Measurements from ENCODE around the gene PLPP7. TPM values are rescaled to one million over a fixed set of nuclear protein-coding genes. Genes with fewer than 3 reads are reported as not detected.
"Not testable (repeated sequence)": the region's sequence is repeated elsewhere in the genome, so short reads cannot be mapped to it uniquely, and the experiment has no call there.

The PLPP7 gene
- 0.14 and 1.0 TPM in 2 replicates for total RNA-seq (2014; rRNA removed; shearing (Covaris generic))

DNA sequence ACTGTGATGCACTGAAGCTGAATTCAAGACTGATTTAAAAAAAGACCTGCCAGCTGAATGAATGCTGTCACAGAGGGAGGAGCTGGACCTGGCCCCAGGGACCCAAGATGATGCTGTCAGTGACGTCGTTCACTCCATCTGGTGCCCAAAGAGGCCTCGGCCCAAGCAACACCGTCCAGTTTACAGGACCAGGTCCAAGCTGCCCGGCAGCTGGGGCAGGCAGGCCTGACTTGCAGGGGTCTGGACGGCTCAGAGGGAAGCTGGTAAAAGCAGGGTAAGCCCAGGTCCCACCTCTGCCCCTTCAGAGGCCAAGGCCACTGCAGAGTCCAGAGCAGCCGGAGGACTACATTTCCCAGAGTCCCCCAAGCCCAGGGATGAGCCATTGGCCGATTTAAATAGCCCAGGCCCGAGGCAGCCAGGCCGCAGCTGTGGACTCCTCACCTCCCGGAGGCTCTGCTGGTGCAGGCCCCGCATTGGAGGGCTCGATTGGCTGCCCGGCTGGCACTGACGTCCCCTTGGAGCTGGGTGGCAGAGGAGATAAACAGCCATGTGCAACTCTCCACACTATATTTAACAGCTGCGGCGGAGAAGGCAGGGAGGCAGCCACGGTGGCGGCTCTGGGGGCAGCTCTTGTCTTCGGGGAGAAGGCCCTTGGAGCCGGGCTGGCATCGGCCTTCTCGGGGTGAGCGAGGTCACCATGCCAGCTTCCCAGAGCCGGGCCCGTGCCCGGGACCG, at the start of gene PLPP7:
PLPP7 (plus strand) TSS at position 423 of the 735 bp plus-strand sequence; CDS start at position 698, 275 bp downstream.
- DNase-seq (ENCODE audit: low spot score): no peak

DNA sequence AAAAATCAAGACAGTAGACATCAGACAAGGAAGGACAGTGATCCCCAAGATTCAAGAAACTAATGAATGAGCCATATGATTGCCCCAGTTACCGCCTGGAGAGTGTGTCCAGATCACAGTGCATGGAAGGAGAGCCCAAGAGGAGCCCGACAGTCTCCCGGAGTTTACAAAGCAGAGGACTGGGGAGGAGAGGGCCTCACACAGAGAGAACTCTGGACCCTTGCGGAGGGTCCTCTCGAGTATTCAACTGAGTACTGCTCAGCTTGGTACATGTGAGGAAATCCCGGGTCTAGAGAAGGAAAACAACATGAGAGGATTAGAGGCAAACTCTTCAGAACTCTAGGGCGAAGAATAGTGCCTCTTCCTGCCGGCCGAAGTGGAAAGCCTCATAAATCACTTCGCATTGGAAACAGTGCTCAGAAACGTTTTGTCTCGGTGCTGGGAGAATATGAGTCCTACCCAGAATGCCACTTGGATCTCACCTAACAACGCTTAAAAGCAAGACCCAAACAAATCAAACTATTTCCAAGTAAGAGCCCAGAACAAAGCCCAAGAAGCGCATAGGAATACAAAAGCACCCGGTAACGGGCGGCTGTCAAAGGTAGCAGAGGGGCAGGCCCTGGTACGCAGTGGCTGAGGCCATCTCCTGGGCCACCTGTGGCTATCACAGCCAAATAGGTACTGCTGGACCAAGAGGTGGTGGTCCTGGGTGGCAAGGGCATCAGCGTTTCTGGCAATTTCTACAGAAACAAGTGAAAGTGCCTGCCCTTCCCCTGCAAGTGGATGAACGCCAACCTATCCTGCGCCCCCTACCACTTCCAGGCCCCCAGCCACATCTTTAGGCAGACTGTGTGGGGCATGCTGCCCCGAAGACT, 49.2 kb upstream of the PLPP7 start:
- no peak for DNase-seq (ENCODE audit: low spot score)

DNA sequence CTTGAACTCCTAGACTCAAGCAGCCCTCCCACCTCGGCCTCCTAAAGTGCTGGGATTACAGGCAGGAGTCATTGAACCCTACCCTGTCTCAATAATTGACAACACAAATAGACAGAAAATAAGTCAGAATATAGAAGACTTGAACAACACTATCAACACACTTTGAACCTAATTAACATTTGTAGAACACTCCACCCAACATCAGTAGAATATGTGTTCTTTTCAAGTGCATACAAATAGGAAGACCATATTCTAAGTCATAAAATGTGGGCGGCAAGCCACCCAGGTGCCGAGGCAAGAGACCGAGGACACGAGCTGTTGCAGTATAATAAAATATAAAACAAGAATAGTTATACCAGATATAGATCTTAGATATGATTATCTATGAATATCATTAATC, 45.2 kb upstream of the PLPP7 start:
- DNase-seq (ENCODE audit: low spot score): not testable (repeated sequence)

DNA sequence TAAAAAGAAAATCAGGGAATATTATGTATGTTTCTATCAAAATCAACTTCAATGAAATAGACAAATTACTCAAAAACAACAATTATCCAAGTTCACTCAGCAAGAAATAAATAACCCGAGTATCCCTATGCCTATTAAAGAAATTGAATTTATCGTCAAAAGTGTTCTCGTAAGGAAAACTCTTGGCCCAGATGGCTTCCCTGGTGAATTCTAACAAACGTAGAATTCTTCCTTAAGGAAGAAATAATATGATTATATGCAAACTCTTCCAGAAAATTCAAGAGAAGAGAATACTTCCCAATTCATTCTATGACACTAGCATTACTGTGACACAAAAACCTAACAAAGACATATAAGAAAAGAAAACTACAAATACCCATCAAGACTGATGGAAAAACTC, 42.9 kb upstream of the PLPP7 start:
- DNase-seq (ENCODE audit: low spot score): no peak

DNA sequence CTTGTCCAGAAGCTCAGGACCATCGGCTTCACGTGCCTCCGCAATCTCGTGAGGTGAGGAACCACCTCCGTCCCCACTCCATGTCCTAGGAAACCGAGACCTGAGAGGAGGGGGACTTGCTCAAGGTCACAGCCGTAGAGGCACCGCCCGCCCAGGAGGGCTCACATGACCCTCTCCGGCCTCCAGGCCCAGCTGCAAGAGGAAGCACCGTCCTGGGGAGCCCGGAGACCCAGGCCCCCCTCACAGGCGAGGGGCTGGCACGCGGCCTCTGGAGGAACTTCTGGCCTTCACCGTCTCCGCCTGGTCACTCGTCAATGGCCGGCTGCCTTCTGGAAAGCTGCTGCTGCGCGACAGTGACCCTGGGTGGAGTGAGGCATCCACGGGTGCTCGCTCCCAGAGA, 37.4 kb upstream of the PLPP7 start:
- no peak for DNase-seq (ENCODE audit: low spot score)

DNA sequence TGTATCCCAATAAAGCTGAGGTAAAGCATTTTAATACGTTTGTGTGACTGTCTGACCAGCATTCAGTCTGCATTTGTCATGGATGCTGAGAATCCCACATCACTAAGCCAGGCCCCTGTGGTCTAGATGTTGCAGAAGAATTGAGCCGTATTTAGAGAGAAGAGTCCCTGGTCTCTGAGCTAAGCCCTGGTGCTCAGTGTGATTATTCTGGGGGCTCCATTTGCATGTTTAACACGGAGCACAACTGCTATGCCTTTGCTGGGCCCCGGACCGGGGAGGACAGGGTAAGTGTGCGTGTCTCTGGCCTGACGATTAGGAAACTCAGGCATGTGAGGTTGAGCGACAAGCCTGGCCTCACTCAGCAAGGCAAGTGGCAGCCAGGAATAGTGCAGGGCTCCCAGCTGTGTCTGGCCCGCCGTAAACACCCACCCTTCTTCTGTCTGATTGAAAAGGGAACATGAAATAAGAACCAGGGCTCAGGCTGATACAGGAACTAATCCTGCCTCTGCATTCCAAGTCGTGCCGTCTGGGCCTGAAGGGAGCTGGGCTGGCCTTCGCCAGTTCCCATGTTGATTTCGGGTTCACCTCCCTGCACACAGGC, 35.5 kb upstream of the PLPP7 start:
- no peak for DNase-seq (ENCODE audit: low spot score)

DNA sequence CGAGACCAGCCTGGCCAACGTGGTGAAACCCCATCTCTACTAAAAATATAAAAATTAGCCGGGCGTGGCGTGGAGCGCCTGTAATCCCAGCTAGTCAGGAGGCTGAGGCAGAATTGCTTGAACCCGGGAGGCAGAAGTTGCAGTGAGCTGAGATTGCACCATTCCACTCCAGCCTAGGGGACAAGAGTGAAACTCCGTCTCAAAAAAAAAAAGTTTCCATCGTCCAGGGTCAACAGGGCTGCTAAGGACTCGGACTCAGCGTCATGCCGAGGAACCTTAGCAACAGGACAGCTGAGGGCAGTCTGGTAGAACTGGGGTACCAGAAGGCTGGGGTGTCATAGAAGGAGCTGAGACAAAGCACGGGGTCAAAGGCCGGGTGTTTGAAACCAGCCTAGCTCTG, 34.9 kb upstream of the PLPP7 start:
- DNase-seq (ENCODE audit: low spot score): no peak

DNA sequence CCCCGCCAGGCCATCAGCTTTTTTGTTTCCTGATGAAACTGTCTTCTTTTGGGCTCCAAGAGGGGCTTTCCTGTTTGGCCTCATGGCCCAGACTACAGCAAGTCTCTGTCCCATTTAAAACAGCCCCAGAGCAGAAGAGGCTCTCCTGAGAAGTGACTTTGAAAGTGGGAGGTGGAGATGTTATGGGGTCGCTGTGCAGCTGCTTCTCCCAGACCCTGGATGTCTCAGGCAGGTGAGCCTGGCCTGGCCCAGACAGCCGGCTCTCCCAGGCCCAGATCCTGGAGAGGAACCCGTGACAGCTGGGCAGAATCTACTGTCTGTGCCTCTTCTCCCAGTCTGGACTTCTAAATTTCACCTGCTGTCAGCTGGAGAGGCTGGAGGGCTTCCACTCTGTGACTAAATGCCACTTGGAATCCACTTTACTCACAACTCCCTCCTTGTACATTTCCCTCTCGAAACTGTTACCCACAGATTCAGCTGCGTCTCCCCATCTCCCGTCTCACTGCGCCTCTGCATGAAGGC, 33.8 kb upstream of the PLPP7 start:
- no peak for DNase-seq (ENCODE audit: low spot score)

DNA sequence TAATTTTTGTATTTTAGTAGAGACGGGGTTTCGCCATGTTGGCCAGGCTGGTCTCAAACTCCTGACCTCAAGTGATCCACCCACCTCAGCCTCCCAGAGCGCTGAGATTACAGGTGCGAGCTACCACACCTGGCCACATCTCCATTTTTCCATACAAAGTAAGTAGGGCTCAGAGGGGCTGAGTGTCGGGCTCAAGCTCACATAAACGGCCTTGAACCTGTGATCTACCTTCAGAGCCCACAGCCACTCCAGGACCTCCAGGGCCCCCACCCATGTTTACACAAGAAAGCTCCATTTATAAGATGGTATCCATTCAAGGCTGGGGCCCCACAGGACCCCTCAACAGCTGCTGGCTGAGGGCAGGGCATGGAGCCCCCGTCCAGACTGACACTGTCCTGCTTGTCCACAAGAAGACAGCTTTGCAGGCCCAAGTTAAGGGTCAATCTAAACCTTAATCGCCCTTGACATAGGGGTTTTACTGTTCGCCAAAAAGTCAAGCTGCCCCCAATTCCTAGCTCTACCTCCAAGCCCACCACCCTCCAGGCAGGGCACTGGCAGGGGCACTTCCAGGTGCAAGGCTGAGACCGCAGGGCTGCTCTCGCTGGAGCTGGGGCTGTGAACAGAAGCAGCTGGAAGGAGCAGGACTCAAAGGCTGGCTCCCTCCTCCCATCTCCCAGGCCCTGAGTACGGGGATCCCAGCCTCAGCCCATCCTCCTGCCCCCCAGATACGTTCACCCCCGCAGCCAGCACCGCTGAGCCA, 32.1 kb upstream of the PLPP7 start:
- DNase-seq (ENCODE audit: low spot score): no peak

DNA sequence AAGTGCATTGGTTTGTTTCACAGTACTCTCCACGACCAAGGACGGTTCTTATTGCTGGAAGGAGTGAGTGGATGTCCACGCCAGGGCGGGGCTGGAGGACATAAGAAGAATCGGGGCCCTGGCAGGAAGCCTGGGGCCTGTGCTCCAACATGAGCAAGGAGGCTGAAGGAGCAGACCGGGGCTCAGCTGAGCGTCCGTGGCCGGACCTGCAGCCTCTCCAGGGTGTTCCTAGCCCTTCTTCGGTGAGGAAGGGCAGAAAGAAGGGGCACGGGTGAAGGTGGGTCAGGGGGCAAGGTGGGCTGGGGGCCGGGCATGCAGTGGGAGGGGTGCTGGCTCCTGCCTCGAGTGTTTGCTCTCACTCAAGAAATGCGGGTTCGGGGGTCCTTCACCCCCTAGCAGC, 31.3 kb upstream of the PLPP7 start:
- DNase-seq (ENCODE audit: low spot score): no peak

DNA sequence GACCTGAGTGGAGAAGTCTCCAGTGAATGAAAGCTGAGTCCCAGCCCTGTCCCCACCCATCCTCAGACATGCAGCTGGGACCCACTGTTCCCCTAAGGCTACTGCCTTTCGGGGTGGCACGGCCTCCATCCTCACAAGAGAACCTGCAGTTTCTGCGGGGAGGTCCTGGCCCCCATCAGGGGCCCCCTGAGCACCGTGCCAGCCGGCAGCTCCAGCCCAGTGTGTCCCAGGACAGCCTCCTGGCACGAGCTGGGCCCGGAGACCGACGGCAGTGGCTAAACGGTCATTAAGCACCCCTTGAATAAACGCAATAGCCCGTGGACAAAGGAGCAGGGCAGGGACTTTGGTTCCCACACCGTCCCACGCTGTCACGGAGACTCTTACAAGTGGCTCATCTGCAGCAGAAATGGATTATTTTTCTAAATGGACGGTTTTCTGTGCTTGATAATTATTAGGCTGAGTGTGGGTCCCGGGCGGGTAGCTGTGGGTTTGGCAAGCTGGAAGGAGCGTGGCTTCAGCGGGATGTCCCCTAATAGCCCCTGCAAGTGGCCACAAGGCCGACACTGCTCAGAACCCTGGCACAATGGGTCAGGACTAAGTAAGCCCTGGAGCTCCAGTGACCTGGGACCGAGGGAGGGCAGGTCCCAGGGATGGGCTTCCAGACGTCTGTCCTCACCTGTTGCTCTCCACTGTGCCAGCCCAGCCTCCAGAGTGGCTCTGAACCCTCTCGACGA, 30.7 kb upstream of the PLPP7 start:
- no peak for DNase-seq (ENCODE audit: low spot score)

DNA sequence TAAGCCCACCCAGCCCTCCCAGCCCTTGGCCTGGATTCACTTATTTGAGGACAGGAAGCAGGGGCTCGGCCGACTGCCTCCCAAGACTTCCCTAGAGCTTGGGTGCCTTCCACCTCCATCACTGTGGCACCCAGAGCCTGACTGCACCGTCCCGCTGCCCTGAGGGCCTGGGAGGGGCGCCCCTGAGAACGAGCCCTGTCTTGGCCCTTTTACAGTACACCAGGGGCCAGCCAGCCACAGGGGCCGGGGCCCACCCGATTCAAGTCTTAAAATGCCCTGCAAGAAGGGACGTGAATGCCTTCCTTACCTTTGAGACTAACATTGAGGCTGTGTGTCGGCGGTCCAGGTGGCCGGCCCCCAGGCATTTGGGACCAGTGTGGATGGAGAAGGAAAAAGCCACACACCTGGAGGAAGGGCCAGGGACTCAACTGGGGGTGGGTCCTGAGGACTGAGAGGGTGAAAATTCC, 30.1 kb upstream of the PLPP7 start:
- no peak for DNase-seq (ENCODE audit: low spot score)

DNA sequence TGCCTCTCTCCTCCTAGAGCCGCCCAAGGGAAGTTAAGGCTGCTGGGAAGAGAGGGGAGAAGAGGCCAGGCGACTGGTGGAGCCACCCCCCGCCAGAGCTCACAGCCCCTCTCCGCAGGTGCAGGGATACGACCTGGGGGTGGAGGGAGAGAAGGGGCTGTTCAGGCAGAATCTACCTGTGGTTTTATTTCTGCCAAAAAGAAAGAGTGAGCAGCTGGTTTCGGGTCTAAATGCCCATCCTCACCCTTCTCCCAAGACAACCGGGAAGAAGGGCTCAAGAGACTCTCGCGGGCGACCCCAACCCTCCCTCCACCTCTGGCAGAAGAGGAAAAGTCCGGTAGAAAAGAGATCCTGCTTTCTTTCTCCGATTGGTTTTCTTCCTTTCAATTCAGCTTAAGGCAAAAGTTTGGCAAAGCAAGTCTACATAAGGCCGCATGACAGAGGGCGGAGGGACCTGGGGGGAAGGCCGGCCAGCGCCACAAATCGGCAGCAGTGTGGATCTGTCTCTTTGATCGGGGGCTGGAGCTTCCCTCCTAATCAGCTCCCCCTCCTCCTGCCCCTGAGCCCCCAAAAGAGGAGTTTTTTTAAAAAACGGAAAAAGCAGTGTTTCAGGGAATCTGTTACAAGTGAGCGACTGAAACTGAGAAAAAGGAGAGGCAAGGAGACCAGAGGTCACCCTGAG, 29.5 kb upstream of the PLPP7 start:
- no peak for DNase-seq (ENCODE audit: low spot score)

DNA sequence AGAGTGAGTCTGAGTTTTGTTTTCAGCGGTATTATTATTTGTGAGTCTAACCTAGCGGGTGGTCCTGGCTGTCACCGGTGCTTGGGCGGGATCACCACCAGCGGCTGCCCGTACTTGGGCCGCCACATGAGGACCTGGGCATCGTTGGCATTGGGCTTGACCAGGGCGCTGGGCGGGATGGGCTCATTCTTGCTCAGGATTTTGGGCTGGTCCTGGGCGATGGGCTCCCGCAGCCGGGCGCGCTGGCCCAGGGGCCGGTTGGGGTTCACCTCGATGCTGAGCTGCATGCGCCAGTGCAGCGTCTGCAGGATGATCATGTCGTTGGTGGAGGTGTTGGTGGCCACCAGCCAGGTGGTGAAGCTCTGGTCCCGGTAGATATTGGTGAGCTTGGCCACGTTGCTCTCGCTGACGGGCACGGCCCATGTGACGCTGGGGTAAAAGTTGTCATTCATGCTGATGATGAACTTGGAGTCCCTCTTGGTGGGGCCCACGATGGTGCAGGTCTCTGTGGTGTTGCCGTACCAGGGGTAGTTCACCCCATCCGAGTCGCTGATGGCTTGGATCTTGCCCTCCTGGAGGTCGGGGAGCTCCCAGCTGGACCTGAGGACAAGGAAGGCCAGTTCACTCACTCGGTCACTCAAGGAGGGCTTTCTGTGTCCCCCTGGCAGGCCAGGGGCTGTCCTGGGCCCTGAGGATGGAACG, 28.6 kb upstream of the PLPP7 start:
- no peak for DNase-seq (ENCODE audit: low spot score)

DNA sequence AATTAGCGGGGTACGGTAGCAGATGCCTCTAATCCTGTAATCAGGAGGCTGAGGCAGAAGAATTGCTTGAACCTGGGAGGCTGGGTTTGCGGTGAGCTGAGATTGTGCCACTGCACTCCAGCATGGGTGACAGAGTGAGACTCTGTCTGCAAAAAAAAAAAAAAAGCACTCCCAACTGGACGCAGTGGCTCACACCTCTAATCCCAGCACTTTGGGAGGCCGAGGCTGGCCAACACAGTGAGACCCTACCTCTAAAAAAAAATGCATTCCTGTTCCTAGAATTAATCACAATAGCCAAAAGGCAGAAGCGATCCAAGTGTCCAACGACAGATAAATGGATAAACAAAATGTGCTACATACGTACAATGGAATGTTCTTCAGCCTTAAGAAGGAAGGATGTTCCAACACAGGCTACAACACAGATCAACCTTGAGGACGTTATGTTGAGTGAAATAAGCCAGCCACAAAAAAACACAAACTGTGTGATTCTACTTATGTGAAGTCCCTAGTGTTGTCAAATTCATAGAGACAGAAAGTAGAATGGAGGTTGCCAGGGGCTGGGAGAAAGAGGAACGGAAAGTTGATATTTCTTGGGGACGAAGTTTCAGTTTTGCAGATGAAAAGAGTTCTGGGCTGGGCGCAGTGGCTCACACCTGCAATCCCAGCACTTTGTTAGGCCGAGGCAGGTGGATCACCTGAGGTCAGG, 27.0 kb upstream of the PLPP7 start:
- no peak for DNase-seq (ENCODE audit: low spot score)

DNA sequence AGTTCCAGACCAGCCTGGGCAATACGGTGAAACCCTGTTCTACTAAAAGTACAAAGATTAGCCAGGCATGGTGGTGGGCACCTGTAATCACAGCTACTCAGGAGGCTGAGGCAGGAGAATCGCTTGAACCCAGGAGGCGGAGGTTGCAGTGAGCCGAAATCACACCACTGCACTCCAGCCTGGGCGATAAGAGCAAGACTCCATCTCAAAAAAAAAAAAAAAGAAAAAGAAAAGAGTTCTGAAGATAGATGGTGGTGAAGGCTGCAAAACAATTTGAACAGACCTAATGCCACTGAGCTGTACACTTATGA, 26.5 kb upstream of the PLPP7 start:
- not testable (repeated sequence) for DNase-seq (ENCODE audit: low spot score)

DNA sequence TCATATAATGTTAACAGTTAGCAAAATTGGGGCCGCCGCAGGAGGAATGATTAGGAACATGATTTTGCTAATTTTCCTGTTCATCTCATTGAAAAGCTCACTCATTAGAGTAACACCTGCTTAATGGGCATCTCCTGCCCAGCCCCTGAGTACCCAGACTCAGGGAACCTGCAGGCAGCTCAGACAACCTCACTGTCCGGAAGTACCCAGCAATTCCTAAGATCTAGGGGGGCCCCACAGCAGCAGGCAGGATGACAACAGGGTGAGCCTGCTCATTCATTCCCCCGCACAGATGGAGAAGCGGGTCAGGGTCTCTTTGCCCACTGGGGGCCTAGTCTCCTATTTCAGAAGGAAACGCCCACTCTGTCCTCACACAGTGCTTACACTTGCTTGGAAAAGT, 25.8 kb upstream of the PLPP7 start:
- DNase-seq (ENCODE audit: low spot score): no peak

DNA sequence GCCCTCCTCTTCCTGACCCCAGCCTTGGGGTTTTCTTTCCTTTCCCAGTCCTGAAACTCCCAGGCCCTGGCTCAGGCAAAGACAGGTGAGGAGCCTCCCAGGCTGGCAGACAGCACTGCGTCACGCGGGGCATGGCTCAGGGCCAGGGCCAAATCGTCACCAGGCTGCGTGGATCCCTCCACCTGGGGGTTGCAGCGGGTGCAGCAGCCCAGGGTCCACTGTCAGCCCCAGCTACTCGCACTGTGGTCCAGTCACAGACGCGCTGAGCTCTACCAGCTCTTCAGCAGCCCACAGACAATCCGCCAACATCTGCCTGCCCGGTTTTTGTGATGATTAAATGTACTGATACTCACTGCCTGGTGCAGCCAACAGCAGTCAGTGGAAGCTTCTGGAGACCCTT, 25.3 kb upstream of the PLPP7 start:
- no peak for DNase-seq (ENCODE audit: low spot score)

All from A172 (cell line).